Measurements from ENCODE around the gene PDE11A.

The PDE11A gene

GRCh38 chr2:177599956-177600355, 472.6 kb downstream of the PDE11A start:
- no peak for DNase-seq (ENCODE audit: low read depth in 2 of 2)

GRCh38 chr2:177599139-177599688, 473.4 kb downstream of the PDE11A start:
- DNase-seq (ENCODE audit: low read depth in 2 of 2): no peak

GRCh38 chr2:177598326-177599138, 474.0 kb downstream of the PDE11A start:
- DNase-seq (ENCODE audit: low read depth in 2 of 2): no peak

- DNase-seq (ENCODE audit: low read depth in 2 of 2): no peak
Measured at GRCh38 chr2:177597759-177598158, 474.8 kb downstream of the PDE11A start.

- DNase-seq (ENCODE audit: low read depth in 2 of 2): no peak
Measured at GRCh38 chr2:177596866-177597265, 475.7 kb downstream of the PDE11A start.

GRCh38 chr2:177595126-177595845, 477.3 kb downstream of the PDE11A start:
- no peak for DNase-seq (ENCODE audit: low read depth in 2 of 2)

GRCh38 chr2:177593402-177593801, 479.2 kb downstream of the PDE11A start:
- DNase-seq (ENCODE audit: low read depth in 2 of 2): no peak

- DNase-seq (ENCODE audit: low read depth in 2 of 2): no peak
Measured at GRCh38 chr2:177592945-177593344, 479.6 kb downstream of the PDE11A start.

- no peak for DNase-seq (ENCODE audit: low read depth in 2 of 2)
Measured at GRCh38 chr2:177592397-177592796, 480.2 kb downstream of the PDE11A start.

- DNase-seq (ENCODE audit: low read depth in 2 of 2): no peak
Measured at GRCh38 chr2:177589186-177589585, 483.4 kb downstream of the PDE11A start.

- DNase-seq (ENCODE audit: low read depth in 2 of 2): no peak
Measured at GRCh38 chr2:177588671-177589070, 483.9 kb downstream of the PDE11A start.

GRCh38 chr2:177587371-177587770, 485.2 kb downstream of the PDE11A start:
- DNase-seq (ENCODE audit: low read depth in 2 of 2): no peak

GRCh38 chr2:177586154-177586553, 486.4 kb downstream of the PDE11A start:
- DNase-seq (ENCODE audit: low read depth in 2 of 2): no peak

- DNase-seq (ENCODE audit: low read depth in 2 of 2): no peak
Measured at GRCh38 chr2:177585234-177585863, 487.2 kb downstream of the PDE11A start.

- DNase-seq (ENCODE audit: low read depth in 2 of 2): no peak
Measured at GRCh38 chr2:177584030-177584692, 488.4 kb downstream of the PDE11A start.

- DNase-seq (ENCODE audit: low read depth in 2 of 2): no peak
Measured at GRCh38 chr2:177582000-177582399, 490.6 kb downstream of the PDE11A start.

- no peak for DNase-seq (ENCODE audit: low read depth in 2 of 2)
Measured at GRCh38 chr2:177579486-177580036, 493.0 kb downstream of the PDE11A start.

GRCh38 chr2:177578454-177578853, 494.1 kb downstream of the PDE11A start:
- DNase-seq (ENCODE audit: low read depth in 2 of 2): no peak

- no peak for DNase-seq (ENCODE audit: low read depth in 2 of 2)
Measured at GRCh38 chr2:177577075-177577474, 495.5 kb downstream of the PDE11A start.

- no peak for DNase-seq (ENCODE audit: low read depth in 2 of 2)
Measured at GRCh38 chr2:177575358-177575757, 497.2 kb downstream of the PDE11A start.

GRCh38 chr2:177574356-177574755, 498.2 kb downstream of the PDE11A start:
- DNase-seq (ENCODE audit: low read depth in 2 of 2): no peak
